ENCODE results near the gene TULP4. TPM values are rescaled to one million over a fixed set of nuclear protein-coding genes. Genes with fewer than 3 reads are reported as not detected.
"Not testable (repeated sequence)": the region's sequence is repeated elsewhere in the genome, so short reads cannot be mapped to it uniquely, and the experiment has no call there.

TULP4 gene
- total RNA-seq, 2 donors from 2014 or later, result 19.5 to 20.8 TPM

DNA sequence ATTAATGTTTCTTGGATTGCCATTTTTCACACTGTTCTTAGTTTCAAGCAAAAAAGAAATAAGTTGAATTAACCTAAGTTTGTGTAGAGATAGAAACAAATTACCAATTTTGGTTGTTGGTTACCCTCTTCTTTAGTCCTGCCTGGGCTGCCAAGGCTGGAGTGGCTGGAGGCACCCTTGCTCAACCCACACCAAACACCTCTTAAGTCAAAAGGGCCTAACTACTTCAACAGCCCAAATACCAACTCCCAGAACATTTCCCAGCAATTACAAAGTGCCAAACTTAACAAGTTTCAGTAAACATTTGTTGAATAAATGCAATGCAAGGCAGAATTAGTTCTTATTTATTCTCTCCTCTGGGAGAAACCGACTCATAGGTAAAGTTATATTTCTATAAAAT is 209.5 kb downstream of the TULP4 start:
- Mint-ChIP-seq H3K27ac (no peak overlapping the region), H3K4me3 (no peak overlapping the region), H3K9me3 (peaks cover 0 to 3% of the 10 kb centered on the region in 2 donors), H3K27me3 (ENCODE audit: low read depth) (peaks cover 57% of the 10 kb centered on the region), H3K4me1 (ENCODE audit: low read depth) (peaks cover 16% of the 10 kb centered on the region), H3K36me3 (ENCODE audit: insufficient read depth in 2 of 2) (peaks cover 0 to 5% of the 10 kb centered on the region in 2 donors)
- DNase-seq (no peak), ATAC-seq (replicated peaks in 1 of 2) (no peak)

DNA sequence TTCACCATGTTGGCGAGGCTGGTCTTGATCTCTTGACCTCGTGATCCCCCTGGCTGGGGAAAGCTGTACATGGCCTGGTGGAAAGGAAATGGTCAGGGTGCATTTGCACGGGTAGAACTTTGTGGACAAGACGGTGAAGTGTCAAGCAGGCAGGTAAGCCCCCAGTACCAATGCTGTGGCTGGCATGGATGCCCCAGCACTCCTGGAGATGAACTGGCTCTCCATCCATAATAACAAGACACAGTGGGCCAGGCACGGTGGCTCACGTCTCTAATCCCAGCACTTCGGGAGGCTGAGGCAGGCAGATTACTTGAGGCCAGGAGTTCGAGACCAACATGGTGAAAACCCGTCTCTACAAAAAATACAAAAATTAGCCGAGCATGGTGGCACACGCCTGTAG is 210.4 kb downstream of the TULP4 start:
- Mint-ChIP-seq H3K4me3 (no peak overlapping the region), H3K4me1 (ENCODE audit: low read depth) (peaks cover 14% of the 10 kb centered on the region), H3K36me3 (ENCODE audit: insufficient read depth in 2 of 2) (peaks cover 2 to 8% of the 10 kb centered on the region in 2 donors), H3K27me3 (ENCODE audit: low read depth) (peaks cover 62% of the 10 kb centered on the region), H3K27ac (no peak overlapping the region), H3K9me3 (peaks cover 4 to 7% of the 10 kb centered on the region in 2 donors)
- DNase-seq (no peak), ATAC-seq (replicated peaks in 1 of 2) (no peak)

- H3K27ac Mint-ChIP-seq, result no peak overlapping the region
- ATAC-seq (replicated peaks in 1 of 2), result no peak
- peaks cover 73% of the 10 kb centered on the region for H3K27me3 Mint-ChIP-seq (ENCODE audit: low read depth)
- peaks cover 2 to 10% of the 10 kb centered on the region in 2 donors for H3K36me3 Mint-ChIP-seq (ENCODE audit: insufficient read depth in 2 of 2)
- peaks cover 8 to 9% of the 10 kb centered on the region in 2 donors for H3K9me3 Mint-ChIP-seq
- H3K4me1 Mint-ChIP-seq (ENCODE audit: low read depth), result no peaks in the 10 kb centered on the region
- DNase-seq, result no peak
- H3K4me3 Mint-ChIP-seq, result no peak overlapping the region
Observed at GRCh38 chr6:158524311-158524710, 212.0 kb downstream of the TULP4 start.

DNA sequence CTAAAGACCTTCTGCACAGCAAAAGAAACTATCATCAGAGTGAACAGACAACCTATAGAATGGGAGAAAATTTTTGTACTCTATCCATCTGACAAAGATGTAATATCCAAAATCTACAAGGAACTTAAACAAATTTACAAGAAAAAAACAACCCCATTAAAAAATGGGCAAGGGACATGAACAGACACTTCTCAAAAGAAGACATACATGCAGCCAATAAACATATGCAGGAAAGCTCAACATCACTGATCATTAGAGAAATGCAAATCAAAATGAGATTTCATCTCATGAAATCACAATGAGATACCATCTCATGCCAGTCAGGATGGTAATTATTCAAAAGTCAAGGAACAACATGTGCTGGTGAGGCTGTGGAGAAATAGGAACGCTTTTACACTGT is 215.6 kb downstream of the TULP4 start:
- H3K4me3 Mint-ChIP-seq; H3K4me1 Mint-ChIP-seq (ENCODE audit: low read depth); DNase-seq; H3K27ac Mint-ChIP-seq; H3K9me3 Mint-ChIP-seq; ATAC-seq (replicated peaks in 1 of 2): not testable (repeated sequence)
- H3K27me3 Mint-ChIP-seq (ENCODE audit: low read depth), result peaks cover 61% of the 10 kb centered on the region
- peaks cover 2 to 10% of the 10 kb centered on the region in 2 donors for H3K36me3 Mint-ChIP-seq (ENCODE audit: insufficient read depth in 2 of 2)

- H3K4me3 Mint-ChIP-seq, result no peak overlapping the region
- H3K36me3 Mint-ChIP-seq (ENCODE audit: insufficient read depth in 2 of 2), result peaks cover 2 to 10% of the 10 kb centered on the region in 2 donors
- H3K27ac Mint-ChIP-seq, result no peak overlapping the region
- ATAC-seq (replicated peaks in 1 of 2) (no peak), DNase-seq (no peak)
- peaks cover 54% of the 10 kb centered on the region for H3K27me3 Mint-ChIP-seq (ENCODE audit: low read depth)
- peaks cover 8 to 9% of the 10 kb centered on the region in 2 donors for H3K9me3 Mint-ChIP-seq
- no peaks in the 10 kb centered on the region for H3K4me1 Mint-ChIP-seq (ENCODE audit: low read depth)
Observed at GRCh38 chr6:158528826-158529225, 216.6 kb downstream of the TULP4 start.

- Mint-ChIP-seq H3K36me3 (ENCODE audit: insufficient read depth in 2 of 2) (peaks cover 2 to 10% of the 10 kb centered on the region in 2 donors), H3K4me1 (ENCODE audit: low read depth) (no peaks in the 10 kb centered on the region), H3K9me3 (peaks cover 8 to 9% of the 10 kb centered on the region in 2 donors), H3K4me3 (no peak overlapping the region), H3K27ac (no peak overlapping the region), H3K27me3 (ENCODE audit: low read depth) (peaks cover 46% of the 10 kb centered on the region)
- ATAC-seq (replicated peaks in 1 of 2), result no peak
- DNase-seq, result no peak
Observed at GRCh38 chr6:158529629-158530028, 217.4 kb downstream of the TULP4 start.

- no peak for DNase-seq
- H3K27me3 Mint-ChIP-seq (ENCODE audit: low read depth), result peaks cover 36% of the 10 kb centered on the region
- peaks cover 8 to 10% of the 10 kb centered on the region in 2 donors for H3K9me3 Mint-ChIP-seq
- no peak overlapping the region for H3K27ac Mint-ChIP-seq
- no peaks in the 10 kb centered on the region for H3K4me1 Mint-ChIP-seq (ENCODE audit: low read depth)
- ATAC-seq (replicated peaks in 1 of 2), result no peak
- H3K36me3 Mint-ChIP-seq (ENCODE audit: insufficient read depth in 2 of 2), result peaks cover 2 to 10% of the 10 kb centered on the region in 2 donors
- H3K4me3 Mint-ChIP-seq, result no peak overlapping the region
Observed at GRCh38 chr6:158531566-158531965, 219.3 kb downstream of the TULP4 start.

DNA sequence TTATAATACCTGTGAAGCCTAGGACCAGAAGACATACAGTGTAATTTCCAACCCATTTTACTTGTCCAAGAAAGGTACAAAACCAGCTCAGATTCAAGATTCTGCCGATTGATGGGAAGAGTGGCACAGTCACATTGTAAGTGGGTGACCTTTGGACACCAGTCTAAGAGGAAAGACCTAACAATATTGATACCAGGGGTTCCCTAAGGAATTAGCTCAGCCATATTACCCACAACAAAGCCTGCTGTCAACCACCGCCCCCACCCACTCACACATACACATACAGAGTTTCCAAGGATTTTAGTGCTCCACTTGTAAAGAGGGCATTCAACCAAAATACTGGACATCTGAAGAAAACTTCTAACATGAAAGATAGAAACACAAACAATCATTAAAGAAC is 219.7 kb downstream of the TULP4 start:
- Mint-ChIP-seq H3K9me3 (peaks cover 6% of the 10 kb centered on the region in 2 donors), H3K36me3 (ENCODE audit: insufficient read depth in 2 of 2) (peaks cover 1 to 6% of the 10 kb centered on the region in 2 donors), H3K27me3 (ENCODE audit: low read depth) (peaks cover 32% of the 10 kb centered on the region), H3K4me3 (no peak overlapping the region), H3K27ac (no peak overlapping the region), H3K4me1 (ENCODE audit: low read depth) (no peaks in the 10 kb centered on the region)
- no peak for DNase-seq
- no peak for ATAC-seq (replicated peaks in 1 of 2)

DNA sequence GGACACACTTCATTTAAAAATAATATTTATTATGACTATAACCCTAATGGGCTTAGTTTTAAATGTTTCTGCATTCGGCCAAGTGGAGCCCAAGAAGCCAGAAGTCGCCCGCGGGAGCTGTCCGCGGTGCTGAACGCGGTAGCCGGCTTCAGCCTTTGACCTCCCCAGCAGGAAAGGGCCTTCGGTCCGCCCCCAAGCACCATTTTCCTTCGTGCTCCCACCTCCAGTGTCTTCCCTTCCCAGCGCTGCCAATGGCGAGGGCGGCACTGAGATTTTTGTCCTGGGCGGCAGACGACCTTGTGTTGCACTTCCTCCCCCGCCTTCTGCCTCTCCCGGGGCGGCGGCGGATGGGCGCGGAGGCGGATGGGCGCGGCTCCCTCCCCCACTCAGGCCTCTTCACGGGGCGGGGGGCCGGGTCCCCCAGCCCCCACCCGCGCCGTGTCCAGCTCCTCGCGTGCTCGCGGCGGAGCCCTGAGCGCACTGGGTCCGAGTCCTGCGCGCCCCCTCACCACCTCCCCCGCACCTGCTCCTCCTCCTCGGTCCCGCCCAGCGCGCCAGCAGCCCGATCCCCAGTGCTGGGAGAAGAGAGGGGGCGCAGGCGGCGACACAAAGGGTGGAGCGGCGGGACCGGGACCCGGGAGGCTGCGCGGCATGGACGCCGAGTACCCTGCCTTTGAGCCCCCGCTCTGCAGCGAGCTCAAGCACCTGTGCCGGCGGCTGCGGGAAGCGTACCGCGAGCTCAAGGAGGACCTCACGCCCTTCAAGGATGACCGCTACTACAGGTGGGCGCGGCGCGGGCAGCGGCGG is 224.0 kb downstream of the TULP4 start:
- Mint-ChIP-seq H3K27me3 (ENCODE audit: low read depth) (peaks cover 48% of the 10 kb centered on the region), H3K9me3 (peaks cover 0 to 1% of the 10 kb centered on the region in 2 donors), H3K4me1 (ENCODE audit: low read depth) (peaks cover 6% of the 10 kb centered on the region), H3K36me3 (ENCODE audit: insufficient read depth in 2 of 2) (peaks cover 0 to 3% of the 10 kb centered on the region in 2 donors), H3K27ac (no peak overlapping the region), H3K4me3 (peak overlapping the region; percentile 73 to 79)
- ATAC-seq (replicated peaks in 1 of 2) (peak; percentile 62 to 73), DNase-seq (peak; percentile 76 to 77)

- Mint-ChIP-seq H3K4me1 (ENCODE audit: low read depth) (peaks cover 6% of the 10 kb centered on the region), H3K27ac (no peak overlapping the region), H3K27me3 (ENCODE audit: low read depth) (peaks cover 44% of the 10 kb centered on the region), H3K9me3 (peaks cover 0 to 1% of the 10 kb centered on the region in 2 donors), H3K36me3 (ENCODE audit: insufficient read depth in 2 of 2) (peaks cover 0 to 3% of the 10 kb centered on the region in 2 donors), H3K4me3 (peak overlapping the region; percentile 18 to 49)
- DNase-seq (peak; percentile 35 to 37), ATAC-seq (replicated peaks in 1 of 2) (peak; percentile 71 to 77)
Observed at GRCh38 chr6:158536891-158537798, 224.9 kb downstream of the TULP4 start.

DNA sequence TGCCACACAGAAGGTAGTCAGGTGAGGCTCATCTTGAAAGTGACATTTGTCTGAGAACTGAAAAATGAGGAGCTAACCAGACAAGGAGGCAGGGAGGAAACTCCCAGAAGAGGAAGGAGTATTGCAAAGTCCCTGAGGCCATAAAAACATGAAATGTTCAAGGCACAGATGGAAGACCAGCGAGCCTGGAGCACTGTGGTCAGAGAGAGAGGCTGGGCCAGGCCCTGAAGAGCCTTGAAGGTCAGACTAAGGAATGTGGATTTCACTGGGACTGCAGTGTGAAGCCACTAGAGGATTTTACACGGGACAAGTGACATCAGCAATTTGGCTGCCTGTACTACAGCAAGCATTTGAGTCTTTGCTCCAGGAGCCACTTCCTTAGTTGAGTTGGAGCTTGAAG is 226.5 kb downstream of the TULP4 start:
- Mint-ChIP-seq H3K4me1 (ENCODE audit: low read depth) (peaks cover 6% of the 10 kb centered on the region), H3K27ac (no peak overlapping the region)

GRCh38 chr6:158539413-158539812 is 227.1 kb downstream of the TULP4 start:
- no peak overlapping the region for H3K4me3 Mint-ChIP-seq
- DNase-seq (no peak), ATAC-seq (replicated peaks in 1 of 2) (no peak)
- H3K27me3 Mint-ChIP-seq (ENCODE audit: low read depth), result peaks cover 41% of the 10 kb centered on the region
- no peak overlapping the region for H3K27ac Mint-ChIP-seq
- peaks cover 0 to 3% of the 10 kb centered on the region in 2 donors for H3K36me3 Mint-ChIP-seq (ENCODE audit: insufficient read depth in 2 of 2)
- H3K9me3 Mint-ChIP-seq, result peaks cover 0 to 1% of the 10 kb centered on the region in 2 donors
- H3K4me1 Mint-ChIP-seq (ENCODE audit: low read depth), result peaks cover 6% of the 10 kb centered on the region

More for the DNA sequence above, 226.5 kb downstream of the TULP4 start:
- no peak overlapping the region for H3K4me3 Mint-ChIP-seq
- ATAC-seq (replicated peaks in 1 of 2) (no peak), DNase-seq (no peak)
- H3K27me3 Mint-ChIP-seq (ENCODE audit: low read depth), result peaks cover 41% of the 10 kb centered on the region
- H3K9me3 Mint-ChIP-seq, result peaks cover 0 to 1% of the 10 kb centered on the region in 2 donors
- H3K36me3 Mint-ChIP-seq (ENCODE audit: insufficient read depth in 2 of 2), result peaks cover 0 to 3% of the 10 kb centered on the region in 2 donors

GRCh38 chr6:158539881-158540280 is 227.6 kb downstream of the TULP4 start:
- H3K9me3 Mint-ChIP-seq, result peaks cover 0 to 1% of the 10 kb centered on the region in 2 donors
- ATAC-seq (replicated peaks in 1 of 2) (no peak), DNase-seq (no peak)
- peaks cover 0 to 3% of the 10 kb centered on the region in 2 donors for H3K36me3 Mint-ChIP-seq (ENCODE audit: insufficient read depth in 2 of 2)
- peaks cover 6% of the 10 kb centered on the region for H3K4me1 Mint-ChIP-seq (ENCODE audit: low read depth)
- no peak overlapping the region for H3K27ac Mint-ChIP-seq
- H3K27me3 Mint-ChIP-seq (ENCODE audit: low read depth), result peaks cover 41% of the 10 kb centered on the region
- no peak overlapping the region for H3K4me3 Mint-ChIP-seq
